Mesothelial cell of epicardium (in vitro differentiated cells): Measurements from ENCODE around the gene RBM20. TPM values are rescaled to one million over a fixed set of nuclear protein-coding genes. Genes with fewer than 3 reads are reported as not detected.

Experiments
- DNase-seq, 2 experiments: peaks; one replicate each; pipeline ENCODE4 v3.0.0; 2021; ENCODE audit warnings: low spot score in 2 of 2; ENCODE audit not compliant: unreplicated experiment in 2 of 2
- H3K27ac Mint-ChIP-seq: 2 replicates; pipeline ENCODE4 v1.8.0; 2021; ENCODE audit warnings: mixed read lengths
- H3K27me3 Mint-ChIP-seq: 2 replicates; pipeline ENCODE4 v1.8.0; 2021; ENCODE audit warnings: low read depth, mixed read lengths
- H3K36me3 Mint-ChIP-seq: 2 replicates; pipeline ENCODE4 v1.8.0; 2021; ENCODE audit warnings: mixed read lengths
- H3K4me1 Mint-ChIP-seq: 2 replicates; pipeline ENCODE4 v1.8.0; 2021; ENCODE audit warnings: mixed read lengths
- H3K4me3 Mint-ChIP-seq: 2 replicates; pipeline ENCODE4 v1.8.0; 2021; ENCODE audit warnings: mild to moderate bottlenecking, moderate library complexity, mixed read lengths
- H3K9me3 Mint-ChIP-seq: 2 replicates; pipeline ENCODE4 v1.8.0; 2021; ENCODE audit warnings: mixed read lengths
- total RNA-seq: library from RNA; stranded (reverse); gene quantifications from 3 replicates; pipeline ENCODE4 v1.2.1, GENCODE V29; 2021
- TF ChIP-seq, protein P1 (sequence below): fragments of 200-600 bp; sonication (generic); IDR thresholded peaks from one replicate; pipeline ENCODE4 v1.5.0; 2021; ENCODE audit warnings: antibody characterized with exemption; ENCODE audit not compliant: unreplicated experiment

The RBM20 gene
- total RNA-seq, 1 donor from 2014 or later = 23.3 TPM

DNA sequence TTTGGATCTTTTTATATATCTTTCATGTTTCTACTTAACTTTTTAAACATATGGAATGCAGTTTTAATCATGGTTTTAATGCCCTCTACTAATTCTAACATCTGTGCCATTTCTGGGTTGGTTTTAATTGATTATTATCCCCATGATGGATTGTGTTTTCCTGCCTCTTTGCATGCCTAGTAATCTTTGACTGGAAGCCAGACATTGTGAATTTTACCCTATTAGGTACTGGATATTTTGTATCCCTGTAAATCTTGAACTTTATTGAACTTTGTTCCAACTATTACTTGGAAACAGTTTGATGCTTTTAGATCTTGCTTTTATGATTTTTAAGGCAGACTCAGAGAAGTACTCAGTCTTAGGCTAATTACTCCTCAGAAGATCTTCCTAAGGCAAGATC, 16.0 kb upstream of the RBM20 start:
- Mint-ChIP-seq H3K4me3 (no peak overlapping the region), H3K27ac (no peak overlapping the region), H3K27me3 (no peaks in the 10 kb centered on the region), H3K4me1 (peaks cover 12% of the 10 kb centered on the region), H3K36me3 (no peaks in the 10 kb centered on the region), H3K9me3 (peaks cover 9% of the 10 kb centered on the region)
- no peak for DNase-seq
- TF ChIP-seq, protein P1, sequence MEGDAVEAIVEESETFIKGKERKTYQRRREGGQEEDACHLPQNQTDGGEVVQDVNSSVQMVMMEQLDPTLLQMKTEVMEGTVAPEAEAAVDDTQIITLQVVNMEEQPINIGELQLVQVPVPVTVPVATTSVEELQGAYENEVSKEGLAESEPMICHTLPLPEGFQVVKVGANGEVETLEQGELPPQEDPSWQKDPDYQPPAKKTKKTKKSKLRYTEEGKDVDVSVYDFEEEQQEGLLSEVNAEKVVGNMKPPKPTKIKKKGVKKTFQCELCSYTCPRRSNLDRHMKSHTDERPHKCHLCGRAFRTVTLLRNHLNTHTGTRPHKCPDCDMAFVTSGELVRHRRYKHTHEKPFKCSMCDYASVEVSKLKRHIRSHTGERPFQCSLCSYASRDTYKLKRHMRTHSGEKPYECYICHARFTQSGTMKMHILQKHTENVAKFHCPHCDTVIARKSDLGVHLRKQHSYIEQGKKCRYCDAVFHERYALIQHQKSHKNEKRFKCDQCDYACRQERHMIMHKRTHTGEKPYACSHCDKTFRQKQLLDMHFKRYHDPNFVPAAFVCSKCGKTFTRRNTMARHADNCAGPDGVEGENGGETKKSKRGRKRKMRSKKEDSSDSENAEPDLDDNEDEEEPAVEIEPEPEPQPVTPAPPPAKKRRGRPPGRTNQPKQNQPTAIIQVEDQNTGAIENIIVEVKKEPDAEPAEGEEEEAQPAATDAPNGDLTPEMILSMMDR = no peak

DNA sequence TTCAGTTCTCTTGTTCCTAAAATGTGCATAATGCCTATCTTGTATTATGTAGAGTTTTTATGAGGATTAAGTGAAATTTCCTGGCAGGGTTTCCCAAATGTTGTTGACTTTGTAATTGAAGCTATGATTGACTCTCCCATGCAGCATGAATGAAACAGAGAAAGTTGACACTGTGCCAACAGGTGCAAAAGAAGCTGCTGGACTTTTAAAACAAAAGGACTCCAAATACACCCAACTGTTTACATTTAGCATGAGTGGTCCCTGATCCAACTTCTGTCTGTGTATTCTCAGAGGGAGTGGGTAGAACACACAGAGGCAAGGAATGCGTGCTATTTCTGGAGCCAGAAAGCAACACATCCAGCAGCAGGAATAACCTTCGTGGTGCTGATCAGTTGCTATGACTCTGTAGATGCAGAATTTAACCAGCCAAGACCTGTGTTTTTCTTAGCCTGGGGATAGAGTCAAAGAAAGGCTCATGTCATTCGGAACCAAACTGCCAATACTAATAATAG, 14.4 kb upstream of the RBM20 start:
- TF ChIP-seq, protein P1 = no peak
- peak overlapping the region; percentile 86 for H3K27ac Mint-ChIP-seq
- H3K4me1 Mint-ChIP-seq = peaks cover 17% of the 10 kb centered on the region
- H3K9me3 Mint-ChIP-seq = peaks cover 6% of the 10 kb centered on the region
- H3K36me3 Mint-ChIP-seq = no peaks in the 10 kb centered on the region
- DNase-seq = no peak
- H3K4me3 Mint-ChIP-seq = no peak overlapping the region
- no peaks in the 10 kb centered on the region for H3K27me3 Mint-ChIP-seq

DNA sequence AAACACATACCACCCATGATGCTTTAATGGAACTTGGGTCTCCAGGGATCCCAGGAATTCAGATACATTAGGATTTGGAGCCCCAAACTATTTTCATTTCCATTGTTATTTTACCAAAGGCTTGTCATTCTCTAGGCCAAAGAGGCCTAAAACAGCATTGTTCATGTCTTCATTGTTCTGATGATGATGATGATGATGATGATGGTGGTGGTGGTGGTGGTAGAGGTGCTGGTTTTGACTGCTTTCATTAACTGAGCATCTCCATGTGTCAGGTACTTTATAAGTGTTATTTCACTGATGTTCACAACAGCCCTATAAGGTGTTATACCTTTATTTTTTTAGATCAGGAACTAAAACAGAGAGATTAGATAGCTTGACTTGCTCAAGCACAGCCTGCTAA, 12.2 kb upstream of the RBM20 start:
- no peaks in the 10 kb centered on the region for H3K36me3 Mint-ChIP-seq
- no peak overlapping the region for H3K4me3 Mint-ChIP-seq
- TF ChIP-seq, protein P1 = no peak
- H3K27me3 Mint-ChIP-seq = no peaks in the 10 kb centered on the region
- DNase-seq = no peak
- H3K9me3 Mint-ChIP-seq = peaks cover 6% of the 10 kb centered on the region
- peaks cover 32% of the 10 kb centered on the region for H3K4me1 Mint-ChIP-seq
- H3K27ac Mint-ChIP-seq = no peak overlapping the region

DNA sequence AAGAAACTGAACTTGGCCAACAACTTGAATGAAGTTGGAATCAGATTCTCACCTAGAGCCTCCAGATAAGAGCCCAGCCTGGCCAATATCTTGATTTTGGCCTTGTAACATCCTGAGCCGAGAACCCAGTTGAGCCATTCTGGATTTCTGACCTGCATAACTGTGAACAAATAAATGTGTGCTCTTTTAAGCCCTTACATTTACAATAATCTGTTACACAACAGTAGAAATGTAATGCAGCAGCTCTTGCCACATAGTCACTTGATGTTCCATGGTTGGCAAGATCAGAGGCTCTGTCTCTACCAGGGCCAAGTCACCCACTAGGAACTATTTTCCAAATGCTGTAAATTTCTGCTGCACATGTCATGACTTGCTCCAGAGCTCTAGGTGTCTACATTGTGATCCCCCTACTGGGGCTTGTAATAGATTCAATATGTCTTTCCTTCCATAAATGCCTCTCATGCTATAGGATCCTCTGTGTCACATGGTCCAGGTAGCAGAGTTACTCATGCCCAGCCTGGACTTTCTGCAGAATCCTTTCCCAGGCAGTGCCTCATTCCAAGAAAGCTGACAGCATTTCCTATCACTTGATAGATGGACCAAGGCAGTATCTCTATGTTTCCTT, 11.4 kb upstream of the RBM20 start:
- TF ChIP-seq, protein P1 = no peak
- peaks cover 6% of the 10 kb centered on the region for H3K9me3 Mint-ChIP-seq
- DNase-seq = no peak
- no peak overlapping the region for H3K27ac Mint-ChIP-seq
- H3K36me3 Mint-ChIP-seq = no peaks in the 10 kb centered on the region
- H3K27me3 Mint-ChIP-seq = no peaks in the 10 kb centered on the region
- H3K4me1 Mint-ChIP-seq = peaks cover 40% of the 10 kb centered on the region
- no peak overlapping the region for H3K4me3 Mint-ChIP-seq

DNA sequence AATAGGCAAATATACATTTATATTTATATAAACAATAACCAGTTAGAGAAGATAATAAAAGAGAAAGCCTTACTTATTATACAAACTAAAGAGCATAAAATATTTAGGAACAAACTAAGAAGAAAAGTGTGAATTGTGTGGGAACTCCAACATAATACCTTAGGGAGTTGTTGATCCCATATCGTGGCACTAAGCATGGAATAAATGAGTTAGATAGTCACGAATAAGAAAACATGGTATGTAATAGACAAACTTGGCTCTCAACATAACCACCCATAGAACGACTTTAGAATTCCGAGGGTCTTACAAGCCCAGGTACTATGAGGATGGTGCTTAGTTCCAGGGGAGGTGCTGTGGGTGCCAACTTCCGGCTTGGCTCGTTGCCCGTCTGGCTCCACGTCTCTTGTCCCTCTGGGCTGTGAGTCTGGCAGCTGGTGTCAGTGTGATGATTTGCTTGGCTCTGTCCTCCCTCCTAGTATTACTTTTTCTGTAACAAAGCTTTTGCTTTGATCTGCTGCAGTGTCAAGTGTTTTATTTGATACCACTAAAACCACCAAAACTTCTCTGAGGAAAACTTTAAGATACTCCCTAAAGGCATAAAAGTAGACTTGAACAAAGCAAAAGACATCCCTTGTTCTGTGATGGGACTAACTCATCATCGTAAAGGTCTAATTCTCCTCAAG, 9.5 kb upstream of the RBM20 start:
- DNase-seq = no peak
- Mint-ChIP-seq H3K27ac (peak overlapping the region; percentile 70), H3K27me3 (no peaks in the 10 kb centered on the region), H3K4me3 (no peak overlapping the region), H3K36me3 (no peaks in the 10 kb centered on the region), H3K9me3 (no peaks in the 10 kb centered on the region), H3K4me1 (peaks cover 39% of the 10 kb centered on the region)
- TF ChIP-seq, protein P1 = no peak
